IPS-20b (cell line): ENCODE measurements around the gene TMPRSS13.

Source experiments
- H3K27ac ChIP-seq: one replicate; pipeline ENCODE4 v1.5.1; 2013; ENCODE audit warnings: low read length
- H3K27me3 ChIP-seq: 2 replicates; pipeline ENCODE4 v1.6.1; 2013; ENCODE audit warnings: mild to moderate bottlenecking, low read length, inconsistent platforms; ENCODE audit not compliant: insufficient read depth
- H3K36me3 ChIP-seq: 2 replicates; pipeline ENCODE4 v1.6.1; 2013; ENCODE audit warnings: low read depth, mild to moderate bottlenecking, inconsistent platforms, low read length, moderate library complexity; ENCODE audit not compliant: insufficient read depth
- H3K4me1 ChIP-seq: 2 replicates; pipeline ENCODE4 v1.6.1; 2013; ENCODE audit warnings: mild to moderate bottlenecking, control low read depth, inconsistent platforms, low read length, moderate library complexity; ENCODE audit not compliant: insufficient read depth
- H3K4me3 ChIP-seq: 2 replicates; pipeline ENCODE4 v1.5.1; 2013; ENCODE audit warnings: mild to moderate bottlenecking, low read length, inconsistent platforms
- H3K9ac ChIP-seq: 2 replicates; pipeline ENCODE4 v1.6.1; 2013; ENCODE audit warnings: low read depth, mild to moderate bottlenecking, inconsistent platforms, low read length, moderate library complexity
- H3K9me3 ChIP-seq: 2 replicates; pipeline ENCODE4 v1.6.1; 2013; ENCODE audit warnings: mild to moderate bottlenecking, low read depth, low read length, inconsistent platforms; ENCODE audit not compliant: insufficient read depth

Gene TMPRSS13

GRCh38 chr11:117878939-117879475, 50.2 kb downstream of the TMPRSS13 start:
- Histone ChIP-seq H3K27ac (no peak overlapping the region), H3K4me3 (no peak overlapping the region), H3K27me3 (peaks cover 76% of the 10 kb centered on the region), H3K36me3 (no peaks in the 10 kb centered on the region), H3K9ac (no peak overlapping the region), H3K9me3 (no peaks in the 10 kb centered on the region), H3K4me1 (peaks cover 16% of the 10 kb centered on the region; the same call in 1 of the 2 replicates)

DNA sequence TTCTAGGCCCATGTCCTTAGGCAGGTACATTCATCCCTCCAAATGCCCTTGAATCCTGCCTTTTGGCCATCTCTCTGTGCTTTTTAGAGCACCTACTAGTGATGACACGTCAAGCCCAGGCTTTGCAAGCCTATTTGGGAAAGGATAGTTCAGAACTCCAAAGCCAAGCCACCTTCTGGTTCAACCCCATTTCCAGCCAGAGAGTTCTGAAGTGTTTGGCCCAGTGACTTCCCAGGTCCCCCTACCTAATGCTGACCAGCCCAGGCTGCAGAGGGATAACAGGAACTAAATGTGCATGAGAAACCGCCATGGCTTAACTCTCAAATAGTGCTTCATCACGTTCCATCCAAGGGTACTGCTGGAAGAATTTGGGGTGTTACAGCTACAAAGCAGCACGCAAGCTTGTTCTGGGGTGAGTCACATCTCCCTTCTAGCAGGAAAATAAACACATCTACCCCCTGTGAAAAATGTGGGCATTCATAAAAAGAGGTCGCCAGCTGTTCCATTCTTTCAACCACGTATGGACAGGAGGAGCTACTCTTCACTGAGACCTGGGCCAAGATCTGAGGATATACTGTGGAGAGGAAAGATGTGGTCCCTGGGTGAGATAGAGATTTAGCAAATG, 50.8 kb downstream of the TMPRSS13 start:
- no peak overlapping the region for H3K4me3 ChIP-seq
- H3K27me3 ChIP-seq = peaks cover 82% of the 10 kb centered on the region
- no peak overlapping the region for H3K9ac ChIP-seq
- H3K4me1 ChIP-seq = peaks cover 16% of the 10 kb centered on the region; the same call in 1 of the 2 replicates
- H3K9me3 ChIP-seq = no peaks in the 10 kb centered on the region
- no peak overlapping the region for H3K27ac ChIP-seq
- H3K36me3 ChIP-seq = no peaks in the 10 kb centered on the region

DNA sequence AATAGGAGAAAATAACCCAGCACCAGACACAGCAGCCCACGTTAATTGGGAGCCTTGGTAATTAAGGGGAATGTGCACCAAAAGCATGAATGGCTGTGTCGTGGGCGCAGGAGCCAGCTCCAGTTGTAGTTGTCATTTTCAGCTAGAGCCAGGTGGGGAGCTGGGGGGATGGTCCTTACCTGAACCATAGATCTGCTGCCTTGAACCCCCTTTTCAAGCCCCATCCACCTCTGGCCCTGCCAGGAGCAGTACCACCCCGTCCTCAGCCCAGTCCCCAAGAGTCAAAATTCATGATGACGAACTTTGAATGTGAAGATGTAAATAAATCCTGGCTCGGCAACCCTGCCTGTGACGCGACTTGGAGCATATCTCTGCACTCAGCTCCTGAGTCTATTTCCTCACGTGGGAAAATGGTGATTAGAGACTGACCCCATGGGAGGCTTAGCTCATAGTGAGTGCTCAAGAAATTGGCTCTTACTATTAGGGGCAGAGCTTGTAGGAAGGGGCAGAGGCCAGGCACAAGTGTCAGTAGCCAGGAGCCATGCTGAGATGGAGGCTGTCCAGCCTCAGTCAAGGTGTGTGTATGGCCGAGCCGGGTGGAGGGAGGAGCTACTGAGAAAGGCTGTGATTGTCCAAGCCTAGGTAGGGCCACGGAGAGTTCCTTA, 52.0 kb downstream of the TMPRSS13 start:
- H3K27ac ChIP-seq = no peak overlapping the region
- peak overlapping the region; percentile 95 for H3K4me3 ChIP-seq
- H3K4me1 ChIP-seq = peaks cover 16% of the 10 kb centered on the region; the same call in 1 of the 2 replicates
- H3K9ac ChIP-seq = peak overlapping the region; percentile 86; the same call in 1 of the 2 replicates
- no peaks in the 10 kb centered on the region for H3K9me3 ChIP-seq
- H3K36me3 ChIP-seq = no peaks in the 10 kb centered on the region
- peaks cover 85% of the 10 kb centered on the region for H3K27me3 ChIP-seq

DNA sequence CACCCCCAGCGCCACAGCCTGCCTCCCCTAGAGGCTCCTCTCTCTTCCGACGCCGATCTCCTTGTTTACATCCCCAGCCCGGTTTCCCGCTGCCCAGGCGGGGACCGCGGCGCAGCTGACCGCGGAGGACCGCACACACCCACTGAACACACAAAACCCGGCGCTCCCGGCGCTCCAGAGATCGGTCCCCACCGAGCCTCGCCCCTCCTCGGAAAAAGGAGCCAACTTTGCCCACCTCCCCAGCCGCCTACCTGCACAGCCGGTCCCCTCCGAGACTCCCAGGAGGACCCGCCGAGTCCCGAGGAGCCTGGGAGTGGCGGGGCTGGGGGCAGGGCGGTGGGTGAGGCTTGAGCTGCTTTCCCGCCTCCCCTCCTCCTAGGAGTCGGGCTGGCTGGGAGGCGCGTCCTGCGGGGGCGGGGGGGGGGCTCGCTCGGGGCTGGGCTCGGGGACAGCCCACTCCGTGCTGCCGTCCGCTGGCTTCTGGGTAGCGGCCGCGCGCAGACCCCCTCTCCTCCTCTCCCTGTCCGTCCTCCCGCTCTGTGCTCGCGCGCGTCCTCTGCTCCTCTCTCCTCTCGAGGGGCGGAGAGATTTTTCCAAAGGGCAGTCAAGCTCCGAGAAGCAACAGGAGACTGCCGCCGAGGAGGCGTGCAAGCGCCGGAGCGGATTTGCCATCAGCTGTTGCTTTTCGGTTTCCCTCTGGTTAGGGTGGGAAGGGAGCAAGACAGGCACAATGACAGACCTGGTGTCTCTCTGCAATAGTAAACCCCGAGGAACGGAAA, 52.7 kb downstream of the TMPRSS13 start, which contains the start of gene FXYD6:
TSS of gene FXYD6 (minus strand) at position 318 of the 779 bp plus-strand sequence. CDS start 33,882 bp downstream, outside the sequence.
- H3K4me1 ChIP-seq = peaks cover 16% of the 10 kb centered on the region; the same call in 1 of the 2 replicates
- H3K27ac ChIP-seq = no peak within 1 kb of the TSS
- H3K27me3 ChIP-seq = peaks cover 81% of the 10 kb centered on the region
- peak within 1 kb of the TSS; percentile 86; the same call in 1 of the 2 replicates for H3K9ac ChIP-seq
- peak within 1 kb of the TSS; percentile 95 for H3K4me3 ChIP-seq
- no peaks in the 10 kb centered on the region for H3K36me3 ChIP-seq
- no peaks in the 10 kb centered on the region for H3K9me3 ChIP-seq

DNA sequence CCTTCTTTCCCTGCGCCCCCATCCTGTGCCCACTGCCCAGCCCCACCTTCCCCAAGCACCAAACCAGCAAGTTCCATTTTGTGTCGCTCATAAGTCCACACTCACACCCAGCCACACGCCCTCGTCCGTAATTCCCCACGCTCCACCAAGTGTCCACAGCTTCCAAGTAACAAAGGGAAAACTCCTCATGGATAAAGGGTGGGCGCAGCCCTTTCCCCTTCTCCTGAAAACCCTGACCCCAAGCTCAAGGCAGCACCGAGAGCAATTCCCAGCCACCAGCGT, 53.2 kb downstream of the TMPRSS13 start:
- H3K27me3 ChIP-seq = peaks cover 75% of the 10 kb centered on the region

DNA sequence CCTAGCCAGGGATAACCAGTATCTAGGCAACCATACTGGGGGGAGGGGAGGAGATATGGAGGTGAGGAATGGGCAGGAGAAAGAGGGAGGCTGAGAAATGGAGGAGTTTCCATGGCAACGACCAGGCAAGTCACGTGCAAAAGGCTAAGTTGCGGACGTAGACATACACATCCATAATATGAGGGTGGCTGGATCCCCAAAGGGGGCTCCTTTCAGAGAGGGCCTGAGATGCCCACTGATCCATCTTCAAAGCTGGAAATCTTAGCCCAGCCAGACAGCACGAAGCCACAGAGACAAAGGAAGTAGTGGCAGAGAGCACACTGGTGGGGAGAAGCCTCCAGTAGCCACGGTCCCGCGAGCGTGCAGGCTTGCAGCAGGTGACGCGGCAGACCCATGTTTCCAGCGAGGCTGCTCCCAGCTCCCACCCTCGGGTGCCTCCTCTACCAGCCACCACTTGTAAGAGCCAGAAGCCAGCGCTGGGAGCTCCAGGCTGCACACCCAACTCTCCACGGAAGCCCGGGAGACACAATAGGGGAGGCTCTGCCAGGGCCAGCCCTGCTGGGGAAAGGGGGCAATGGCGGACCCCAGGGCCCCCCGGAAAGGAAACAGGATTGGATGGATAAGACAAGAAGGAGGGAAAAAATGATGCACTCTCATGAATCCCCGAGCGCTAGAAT, 53.7 kb downstream of the TMPRSS13 start:
- peaks cover 17% of the 10 kb centered on the region; the same call in 1 of the 2 replicates for H3K4me1 ChIP-seq
- H3K9ac ChIP-seq = peak overlapping the region; percentile 86; the same call in 1 of the 2 replicates
- no peak overlapping the region for H3K27ac ChIP-seq
- H3K4me3 ChIP-seq = peak overlapping the region; percentile 95
- no peaks in the 10 kb centered on the region for H3K9me3 ChIP-seq
- no peaks in the 10 kb centered on the region for H3K36me3 ChIP-seq
- peaks cover 70% of the 10 kb centered on the region for H3K27me3 ChIP-seq

More for the DNA sequence above, 53.2 kb downstream of the TMPRSS13 start:
- H3K9me3 ChIP-seq = no peaks in the 10 kb centered on the region
- H3K9ac ChIP-seq = peak overlapping the region; percentile 86; the same call in 1 of the 2 replicates
- H3K36me3 ChIP-seq = no peaks in the 10 kb centered on the region
- H3K27ac ChIP-seq = no peak overlapping the region
- H3K4me1 ChIP-seq = peaks cover 16% of the 10 kb centered on the region; the same call in 1 of the 2 replicates
- H3K4me3 ChIP-seq = peak overlapping the region; percentile 95

DNA sequence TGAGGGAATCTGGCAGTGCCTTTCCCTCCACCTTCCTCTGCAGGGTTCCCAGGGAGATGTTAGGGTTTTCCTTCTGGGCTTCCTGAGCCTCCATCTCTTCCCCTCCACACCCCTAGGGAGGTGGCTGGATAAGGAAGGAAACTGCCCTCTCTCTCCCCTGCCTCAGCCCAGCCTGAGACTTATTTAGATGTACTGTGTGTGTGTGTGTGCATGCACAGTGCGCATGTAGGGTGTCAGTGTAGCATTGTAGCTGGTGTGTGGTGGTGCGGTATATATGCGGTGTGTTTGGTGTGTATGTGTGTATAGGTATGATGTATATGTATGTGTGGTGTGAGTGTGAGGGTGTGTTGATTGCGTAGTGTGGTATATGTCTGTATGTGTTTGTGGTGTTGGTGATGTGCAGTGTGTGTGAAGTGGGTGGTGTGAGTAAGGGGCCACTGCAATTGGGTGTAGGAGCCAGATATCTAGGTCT, 54.3 kb downstream of the TMPRSS13 start:
- Histone ChIP-seq H3K4me1 (peaks cover 23% of the 10 kb centered on the region; the same call in 1 of the 2 replicates), H3K9me3 (no peaks in the 10 kb centered on the region), H3K9ac (no peak overlapping the region; the same call in 1 of the 2 replicates), H3K27me3 (peaks cover 67% of the 10 kb centered on the region), H3K4me3 (peak overlapping the region; percentile 95), H3K27ac (no peak overlapping the region), H3K36me3 (no peaks in the 10 kb centered on the region)

GRCh38 chr11:117874253-117874909, 54.8 kb downstream of the TMPRSS13 start:
- peaks cover 61% of the 10 kb centered on the region for H3K27me3 ChIP-seq
- H3K27ac ChIP-seq = no peak overlapping the region
- peak overlapping the region; percentile 95 for H3K4me3 ChIP-seq
- peak overlapping the region; percentile 54; the same call in 1 of the 2 replicates for H3K9ac ChIP-seq
- H3K36me3 ChIP-seq = no peaks in the 10 kb centered on the region
- H3K4me1 ChIP-seq = peaks cover 27% of the 10 kb centered on the region; the same call in 1 of the 2 replicates
- no peaks in the 10 kb centered on the region for H3K9me3 ChIP-seq

- Histone ChIP-seq H3K27me3 (peaks cover 55% of the 10 kb centered on the region), H3K4me3 (peak overlapping the region; percentile 95; the same call in 1 of the 2 replicates), H3K27ac (no peak overlapping the region), H3K9ac (no peak overlapping the region), H3K9me3 (no peaks in the 10 kb centered on the region), H3K36me3 (no peaks in the 10 kb centered on the region), H3K4me1 (peaks cover 33% of the 10 kb centered on the region)
Measured at GRCh38 chr11:117873828-117874125, 55.4 kb downstream of the TMPRSS13 start.

DNA sequence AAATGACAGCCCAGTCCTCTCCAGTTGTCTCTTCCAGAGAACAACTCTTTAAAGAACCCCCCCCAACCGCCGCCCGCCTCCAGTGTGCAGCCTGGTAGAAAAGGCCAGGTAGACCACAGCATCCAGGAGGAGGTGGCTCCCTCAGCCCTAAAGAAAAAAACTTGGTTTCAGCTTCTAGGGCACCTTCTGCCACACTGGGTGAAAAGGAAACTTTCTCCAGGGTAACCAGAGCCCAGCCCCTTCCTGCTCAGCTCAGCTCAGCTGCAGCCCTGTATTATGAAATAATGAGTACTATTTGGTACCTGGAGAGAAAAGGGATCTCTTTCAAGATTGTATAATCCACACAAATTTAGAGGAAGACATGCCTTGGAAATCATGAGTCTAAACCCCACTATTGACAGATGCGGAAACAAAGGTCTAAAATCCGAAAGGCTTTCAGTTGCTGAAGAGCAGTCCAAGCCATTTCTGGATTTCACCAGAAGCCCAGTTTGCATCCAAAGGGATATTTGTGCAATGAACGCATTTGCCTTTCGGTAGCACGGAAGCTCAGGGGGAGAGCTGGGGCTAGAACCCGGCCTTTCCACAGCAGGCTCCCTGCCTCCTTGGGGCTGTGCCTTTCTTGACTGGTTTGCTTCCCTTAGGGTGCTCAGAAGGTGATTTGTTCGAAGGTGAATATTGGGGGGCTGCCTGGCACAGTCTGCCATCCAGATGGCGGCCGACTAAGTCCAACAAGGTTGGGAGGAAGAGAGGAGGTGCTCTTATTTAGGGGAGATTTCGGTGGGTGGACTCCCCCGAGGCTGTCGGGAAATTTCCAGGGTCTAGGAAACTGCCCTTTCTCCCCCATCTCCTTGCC, 56.0 kb downstream of the TMPRSS13 start:
- peaks cover 33% of the 10 kb centered on the region for H3K4me1 ChIP-seq
- H3K27me3 ChIP-seq = peaks cover 49% of the 10 kb centered on the region

More for the DNA sequence above, 56.0 kb downstream of the TMPRSS13 start:
- H3K36me3 ChIP-seq = no peaks in the 10 kb centered on the region
- H3K27ac ChIP-seq = no peak overlapping the region
- no peaks in the 10 kb centered on the region for H3K9me3 ChIP-seq
- no peak overlapping the region for H3K4me3 ChIP-seq
- H3K9ac ChIP-seq = no peak overlapping the region
